Panc1 (cell line): ENCODE measurements around the gene CCK. TPM values are rescaled to one million over a fixed set of nuclear protein-coding genes. Genes with fewer than 3 reads are reported as not detected.
"Not testable (repeated sequence)": the region's sequence is repeated elsewhere in the genome, so short reads cannot be mapped to it uniquely, and the experiment has no call there.

Experiments
- ATAC-seq: fragments of 200-7000 bp; cut with Tn5 transposase; 2 replicates; pipeline ENCODE4 v1.9.1; 2020; ENCODE audit warnings: mild to moderate bottlenecking, moderate library complexity
- BruUV-seq: library from RNA; stranded (reverse); fragments of 400-500 nt; replicated peaks from 2 replicates; lab custom pipeline; 2021; lab: Mats Ljungman, UMichigan
- CTCF ChIA-PET: fragments of 300-600 bp; sonication (Branson Sonifier 250); formaldehyde crosslinking; loops from one replicate; lab custom pipeline; 2022; ENCODE audit warnings: antibody characterized with exemption; lab: Charles Lee
- POLR2A ChIA-PET: fragments of 300-600 bp; sonication (Branson Sonifier 250); formaldehyde crosslinking; loops from one replicate; lab custom pipeline; 2022; ENCODE audit warnings: antibody characterized with exemption; lab: Charles Lee
- DNase-seq: peaks from one replicate; pipeline ENCODE4 v3.0.0-alpha.2; 2010; ENCODE audit warnings: low read depth, low spot score
- H3K27ac ChIP-seq: 2 replicates; pipeline ENCODE4 v1.5.1; 2011; ENCODE audit warnings: mild to moderate bottlenecking, low read length, inconsistent platforms
- H3K27me3 ChIP-seq: fragments of 200-500 bp; sonication (Bioruptor generic); 2 replicates; pipeline ENCODE4 v1.6.0; 2014; ENCODE audit warnings: low read length, inconsistent platforms; ENCODE audit not compliant: control insufficient read depth, insufficient read depth
- H3K36me3 ChIP-seq: fragments of 200-500 bp; sonication (Bioruptor generic); 2 replicates; pipeline ENCODE4 v1.5.1; 2014; ENCODE audit warnings: inconsistent platforms, mild to moderate bottlenecking, low read length, moderate library complexity; ENCODE audit not compliant: control insufficient read depth, insufficient read depth
- H3K4me1 ChIP-seq: 2 replicates; pipeline ENCODE4 v1.5.1; 2011; ENCODE audit warnings: inconsistent platforms, mild to moderate bottlenecking, low read length, moderate library complexity; ENCODE audit not compliant: control insufficient read depth, insufficient read depth
- H3K4me3 ChIP-seq, 2 experiments: 2 replicates each; pipeline ENCODE4 v1.5.1; 2011 to 2012; ENCODE audit warnings: low read depth in 2 of 2, low read length in 2 of 2, mild to moderate bottlenecking in 2 of 2, inconsistent platforms in 1 of 2, moderate library complexity in 1 of 2
- H3K9me3 ChIP-seq: fragments of 200-500 bp; sonication (Bioruptor generic); 2 replicates; pipeline ENCODE4 v1.5.1; 2014; ENCODE audit warnings: low read depth, mild to moderate bottlenecking, inconsistent platforms, low read length, moderate library complexity; ENCODE audit not compliant: control insufficient read depth, insufficient read depth
- POLR2AphosphoS5 ChIP-seq: IDR thresholded peaks from 2 replicates; pipeline ENCODE4 v1.6.1; 2012; ENCODE audit warnings: mild to moderate bottlenecking, low read depth, low read length, moderate library complexity
- SIN3A ChIP-seq: IDR thresholded peaks from 2 replicates; pipeline ENCODE4 v1.6.1; 2012; ENCODE audit warnings: low read depth, mild to moderate bottlenecking, low read length, moderate library complexity, borderline replicate concordance; ENCODE audit not compliant: insufficient read depth
- TCF7L2 ChIP-seq: IDR thresholded peaks from 2 replicates; pipeline ENCODE4 v1.6.1; 2011; ENCODE audit warnings: mild to moderate bottlenecking, low read depth, low read length, inconsistent platforms
- in situ Hi-C: cut with HindIII; loops from 2 replicates; pipeline ENCODE4 v1.10.0; 2016; ENCODE audit warnings: low sequenced_read_pairs, low pct_unique_long_range_greater_than_20kb
- intact Hi-C: fragments of 100-400 bp; cut with micrococcal nuclease; formaldehyde crosslinking; loops from one replicate; pipeline ENCODE4 v1.10.0; 2022; ENCODE audit not compliant: unreplicated experiment
- total RNA-seq: library from RNA; stranded (reverse); gene quantifications from one replicate; pipeline ENCODE4 v1.2.1, GENCODE V29; 2021; ENCODE audit not compliant: unreplicated experiment
- TF ChIP-seq, protein P1 (sequence below): fragments of 450-650 bp; IDR thresholded peaks from 2 replicates; pipeline ENCODE4 v1.5.1; 2017; ENCODE audit warnings: mild to moderate bottlenecking
- TF ChIP-seq, protein P2 (sequence below), 2 experiments: IDR thresholded peaks; 2 replicates each; pipeline ENCODE4 v1.6.1; 2011 to 2012; ENCODE audit warnings: low read depth in 2 of 2, control low read depth in 1 of 2, low read length in 1 of 2, mild to moderate bottlenecking in 1 of 2, moderate library complexity in 1 of 2; ENCODE audit not compliant: insufficient read depth in 1 of 2

The CCK gene
- total RNA-seq, 1 experiment from 2014 or later: not detected

DNA sequence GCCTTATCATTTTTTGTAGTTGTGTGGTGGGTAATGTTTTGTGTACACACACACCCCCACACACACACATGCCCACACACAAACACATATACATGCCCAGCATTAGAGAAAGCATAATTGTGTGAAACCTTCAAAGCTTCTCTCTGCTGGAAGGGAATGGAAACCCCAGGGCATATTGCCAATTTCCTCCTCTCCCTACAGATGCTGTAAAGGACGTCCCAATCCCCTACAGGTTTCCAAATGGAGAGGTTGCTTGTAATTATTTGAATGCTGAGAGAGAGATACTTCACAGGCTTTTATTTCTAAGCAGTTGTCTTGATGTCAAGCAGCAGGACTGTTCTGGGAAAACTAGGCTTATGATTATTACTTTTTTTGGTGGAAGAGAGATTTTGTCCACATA lies 23.0 kb upstream of the CCK start:
- H3K36me3 ChIP-seq: no peaks in the 10 kb centered on the region
- ATAC-seq (no peak), DNase-seq (no peak)
- no peaks in the 10 kb centered on the region for H3K4me1 ChIP-seq
- TF ChIP-seq, protein P1, sequence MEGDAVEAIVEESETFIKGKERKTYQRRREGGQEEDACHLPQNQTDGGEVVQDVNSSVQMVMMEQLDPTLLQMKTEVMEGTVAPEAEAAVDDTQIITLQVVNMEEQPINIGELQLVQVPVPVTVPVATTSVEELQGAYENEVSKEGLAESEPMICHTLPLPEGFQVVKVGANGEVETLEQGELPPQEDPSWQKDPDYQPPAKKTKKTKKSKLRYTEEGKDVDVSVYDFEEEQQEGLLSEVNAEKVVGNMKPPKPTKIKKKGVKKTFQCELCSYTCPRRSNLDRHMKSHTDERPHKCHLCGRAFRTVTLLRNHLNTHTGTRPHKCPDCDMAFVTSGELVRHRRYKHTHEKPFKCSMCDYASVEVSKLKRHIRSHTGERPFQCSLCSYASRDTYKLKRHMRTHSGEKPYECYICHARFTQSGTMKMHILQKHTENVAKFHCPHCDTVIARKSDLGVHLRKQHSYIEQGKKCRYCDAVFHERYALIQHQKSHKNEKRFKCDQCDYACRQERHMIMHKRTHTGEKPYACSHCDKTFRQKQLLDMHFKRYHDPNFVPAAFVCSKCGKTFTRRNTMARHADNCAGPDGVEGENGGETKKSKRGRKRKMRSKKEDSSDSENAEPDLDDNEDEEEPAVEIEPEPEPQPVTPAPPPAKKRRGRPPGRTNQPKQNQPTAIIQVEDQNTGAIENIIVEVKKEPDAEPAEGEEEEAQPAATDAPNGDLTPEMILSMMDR: no peak
- TF ChIP-seq TCF7L2 (no peak), SIN3A (no peak), POLR2AphosphoS5 (no peak)
- TF ChIP-seq, protein P2, sequence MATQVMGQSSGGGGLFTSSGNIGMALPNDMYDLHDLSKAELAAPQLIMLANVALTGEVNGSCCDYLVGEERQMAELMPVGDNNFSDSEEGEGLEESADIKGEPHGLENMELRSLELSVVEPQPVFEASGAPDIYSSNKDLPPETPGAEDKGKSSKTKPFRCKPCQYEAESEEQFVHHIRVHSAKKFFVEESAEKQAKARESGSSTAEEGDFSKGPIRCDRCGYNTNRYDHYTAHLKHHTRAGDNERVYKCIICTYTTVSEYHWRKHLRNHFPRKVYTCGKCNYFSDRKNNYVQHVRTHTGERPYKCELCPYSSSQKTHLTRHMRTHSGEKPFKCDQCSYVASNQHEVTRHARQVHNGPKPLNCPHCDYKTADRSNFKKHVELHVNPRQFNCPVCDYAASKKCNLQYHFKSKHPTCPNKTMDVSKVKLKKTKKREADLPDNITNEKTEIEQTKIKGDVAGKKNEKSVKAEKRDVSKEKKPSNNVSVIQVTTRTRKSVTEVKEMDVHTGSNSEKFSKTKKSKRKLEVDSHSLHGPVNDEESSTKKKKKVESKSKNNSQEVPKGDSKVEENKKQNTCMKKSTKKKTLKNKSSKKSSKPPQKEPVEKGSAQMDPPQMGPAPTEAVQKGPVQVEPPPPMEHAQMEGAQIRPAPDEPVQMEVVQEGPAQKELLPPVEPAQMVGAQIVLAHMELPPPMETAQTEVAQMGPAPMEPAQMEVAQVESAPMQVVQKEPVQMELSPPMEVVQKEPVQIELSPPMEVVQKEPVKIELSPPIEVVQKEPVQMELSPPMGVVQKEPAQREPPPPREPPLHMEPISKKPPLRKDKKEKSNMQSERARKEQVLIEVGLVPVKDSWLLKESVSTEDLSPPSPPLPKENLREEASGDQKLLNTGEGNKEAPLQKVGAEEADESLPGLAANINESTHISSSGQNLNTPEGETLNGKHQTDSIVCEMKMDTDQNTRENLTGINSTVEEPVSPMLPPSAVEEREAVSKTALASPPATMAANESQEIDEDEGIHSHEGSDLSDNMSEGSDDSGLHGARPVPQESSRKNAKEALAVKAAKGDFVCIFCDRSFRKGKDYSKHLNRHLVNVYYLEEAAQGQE (IDR thresholded peaks at IDR 0.05; ENCODE audit: insufficient read depth in 1 of 2, low read depth in 2 of 2, low read length in 1 of 2): no peak
- ChIA-PET CTCF (no interaction called here), POLR2A (no interaction called here)
- H3K4me3 ChIP-seq: no peak overlapping the region
- no TSS peak for BruUV-seq
- no peaks in the 10 kb centered on the region for H3K9me3 ChIP-seq
- intact Hi-C loops: no loop called here
- in situ Hi-C loops: no loop called here
- no peak overlapping the region for H3K27ac ChIP-seq
- no peaks in the 10 kb centered on the region for H3K27me3 ChIP-seq

DNA sequence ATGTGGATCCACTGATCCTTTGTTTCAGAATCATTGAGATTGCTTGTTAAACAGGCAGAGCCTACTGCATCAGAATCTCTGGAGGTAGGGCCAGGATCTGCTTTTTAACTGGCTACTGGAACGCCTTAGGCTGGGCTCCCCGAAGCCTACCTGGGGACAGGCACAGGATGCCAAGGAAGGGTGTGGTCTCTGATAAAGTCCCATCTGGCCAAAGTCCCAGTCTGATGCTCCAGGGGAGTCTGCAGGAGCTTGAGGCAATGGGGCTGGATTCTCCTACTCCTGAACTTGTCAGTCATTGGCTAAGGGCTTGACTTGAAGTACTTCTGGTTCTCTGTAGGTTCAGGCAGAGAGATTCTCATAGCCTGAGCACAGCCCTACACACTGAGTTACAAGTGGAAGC lies 22.4 kb upstream of the CCK start:
- Histone ChIP-seq H3K4me1 (no peaks in the 10 kb centered on the region), H3K27ac (no peak overlapping the region), H3K36me3 (no peaks in the 10 kb centered on the region), H3K4me3 (no peak overlapping the region), H3K27me3 (no peaks in the 10 kb centered on the region), H3K9me3 (no peaks in the 10 kb centered on the region)
- in situ Hi-C loops (no loop called here), intact Hi-C loops (no loop called here)
- no peak for DNase-seq
- CTCF ChIA-PET: no interaction called here
- no peak for ATAC-seq
- POLR2A ChIA-PET: interaction anchor here (0.5 kb wide), 1 partner anchor 216 kb away, joined by 4 read pairs; no protein-coding TSS in a partner anchor
- TF ChIP-seq, protein P1: no peak
- no peak for TF ChIP-seq SIN3A
- TF ChIP-seq, protein P2 (IDR thresholded peaks at IDR 0.05; ENCODE audit: insufficient read depth in 1 of 2, low read depth in 2 of 2, low read length in 1 of 2): no peak
- no peak for TF ChIP-seq POLR2AphosphoS5
- no peak for TF ChIP-seq TCF7L2
- no TSS peak for BruUV-seq

DNA sequence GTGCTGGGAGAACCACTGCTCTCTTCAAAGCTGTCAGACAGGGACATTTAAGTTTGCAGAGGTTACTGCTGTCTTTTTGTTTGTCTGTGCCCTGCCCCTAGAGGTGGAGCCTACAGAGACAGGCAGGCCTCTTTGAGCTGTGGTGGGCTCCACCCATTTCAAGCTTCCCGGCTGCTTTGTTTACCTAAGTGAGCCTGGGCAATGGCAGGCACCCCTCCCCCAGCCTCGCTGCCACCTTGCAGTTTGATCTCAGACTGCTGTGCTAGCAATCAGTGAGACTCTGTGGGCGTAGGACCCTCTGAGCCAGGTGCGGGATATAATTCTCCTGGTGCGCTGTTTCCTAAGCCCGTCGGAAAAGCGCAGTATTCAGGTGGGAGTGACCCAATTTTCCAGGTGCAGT lies 21.4 kb upstream of the CCK start:
- in situ Hi-C loops, ATAC-seq, CTCF ChIA-PET, H3K4me3 ChIP-seq, DNase-seq, BruUV-seq, H3K4me1 ChIP-seq, POLR2A ChIA-PET, H3K36me3 ChIP-seq, intact Hi-C loops, H3K27me3 ChIP-seq, H3K27ac ChIP-seq, H3K9me3 ChIP-seq: not testable (repeated sequence)
